GM12878 (cell line): Measurements from ENCODE around the gene GGT1. TPM values are rescaled to one million over a fixed set of nuclear protein-coding genes. Genes with fewer than 3 reads are reported as not detected.

Experiments
- BHLHE40 ChIP-seq, 2 experiments: fragments of 450-650 bp in 1 of 2; IDR thresholded peaks; 2 replicates each; pipeline ENCODE4 v1.6.1; 2011 to 2017; ENCODE audit warnings: low read depth in 2 of 2, borderline replicate concordance in 1 of 2, improper control_type of control experiment in 1 of 2, low read length in 1 of 2, mild to moderate bottlenecking in 1 of 2
- CHD4 ChIP-seq: fragments of 200-600 bp; sonication (generic); IDR thresholded peaks from 2 replicates; pipeline ENCODE4 v1.6.1; 2016; ENCODE audit warnings: mild to moderate bottlenecking
- GATAD2B ChIP-seq: fragments of 450-650 bp; conservative IDR thresholded peaks from 2 replicates; pipeline ENCODE4 v1.6.1; 2017; ENCODE audit warnings: low read depth, mild to moderate bottlenecking, moderate library complexity
- HDGF ChIP-seq: fragments of 450-650 bp; IDR thresholded peaks from 2 replicates; pipeline ENCODE4 v1.6.1; 2016; ENCODE audit warnings: antibody characterized with exemption
- HSF1 ChIP-seq: fragments of 150-350 bp; IDR thresholded peaks from 2 replicates; pipeline ENCODE4 v1.6.1; 2014; ENCODE audit warnings: mild to moderate bottlenecking, low read depth, low read length
- IKZF1 ChIP-seq: fragments of 450-650 bp; conservative IDR thresholded peaks from 2 replicates; pipeline ENCODE4 v1.6.1; 2017; ENCODE audit warnings: antibody characterized with exemption, mild to moderate bottlenecking
- JUNB ChIP-seq: IDR thresholded peaks from 2 replicates; pipeline ENCODE4 v1.6.1; 2016; ENCODE audit warnings: antibody characterized with exemption, mild to moderate bottlenecking
- KDM1A ChIP-seq: fragments of 200-600 bp; sonication (generic); IDR thresholded peaks from 2 replicates; pipeline ENCODE4 v1.6.1; 2016; ENCODE audit warnings: borderline replicate concordance
- MTA2 ChIP-seq: fragments of 450-650 bp; IDR thresholded peaks from 2 replicates; pipeline ENCODE4 v1.6.1; 2016; ENCODE audit warnings: low read depth, mild to moderate bottlenecking, moderate library complexity
- MTA3 ChIP-seq: IDR thresholded peaks from 2 replicates; pipeline ENCODE4 v1.6.1; 2012; ENCODE audit warnings: low read length, inconsistent platforms, borderline replicate concordance
- MXI1 ChIP-seq: fragments of 150-350 bp; IDR thresholded peaks from 2 replicates; pipeline ENCODE4 v1.6.1; 2011; ENCODE audit warnings: low read depth, mild to moderate bottlenecking, inconsistent platforms, low read length, improper control_type of control experiment
- RUNX3 ChIP-seq: IDR thresholded peaks from 2 replicates; pipeline ENCODE4 v1.6.1; 2012; ENCODE audit warnings: low read length, inconsistent platforms
- SIX5 ChIP-seq: IDR thresholded peaks from 2 replicates; pipeline ENCODE4 v1.6.1; 2011; ENCODE audit warnings: mild to moderate bottlenecking, low read depth, low read length, moderate library complexity; ENCODE audit not compliant: severe bottlenecking
- SMARCA5 ChIP-seq: fragments of 450-650 bp; IDR thresholded peaks from 2 replicates; pipeline ENCODE4 v1.6.1; 2017; ENCODE audit warnings: mild to moderate bottlenecking
- TAF1 ChIP-seq: IDR thresholded peaks from 2 replicates; pipeline ENCODE4 v1.6.1; 2011; ENCODE audit warnings: mild to moderate bottlenecking, low read depth, low read length, borderline replicate concordance
- YY1 ChIP-seq: IDR thresholded peaks from 2 replicates; pipeline ENCODE4 v1.6.1; 2011; ENCODE audit warnings: low read depth, mild to moderate bottlenecking, low read length
- ZNF217 ChIP-seq: fragments of 450-650 bp; IDR thresholded peaks from 2 replicates; pipeline ENCODE4 v1.6.1; 2017; ENCODE audit warnings: antibody characterized with exemption, mild to moderate bottlenecking
- ZSCAN29 ChIP-seq: fragments of 450-650 bp; IDR thresholded peaks from 2 replicates; pipeline ENCODE4 v1.6.1; 2017; ENCODE audit warnings: mild to moderate bottlenecking, moderate library complexity
- polyA plus RNA-seq, 11 experiments: library from polyadenylated mRNA; depleted of rRNA in 4 of 11; unstranded in 6 of 11; stranded (reverse) in 5 of 11; fragments of >200 nt; fragmentation: Nextera tagmentation in 4 of 11; fragmentation: Illumina TruSeq in 1 of 11; extraction: Ambion mirVana in 4 of 11; extraction: Trizol in 1 of 11; gene quantifications; 1 replicate in 1 of 11; 2 replicates in 10 of 11; pipeline versions ENCODE4 v1.2.1 to v1.2.3, GENCODE V29; 2011 to 2016; ENCODE audit warnings: inconsistent platforms in 2 of 11, missing spikeins in 2 of 11, low read depth in 1 of 11
- total RNA-seq, 4 experiments: library from RNA; depleted of rRNA in 3 of 4; stranded (reverse); fragments of >200 nt in 3 of 4; fragmentation: Illumina TruSeq in 1 of 4; extraction: Trizol in 1 of 4; gene quantifications; 2 replicates each; pipeline versions ENCODE4 v1.2.1 to v1.2.3, GENCODE V29; 2013 to 2021
- TF ChIP-seq, protein P1 (sequence below): fragments of 450-650 bp; IDR thresholded peaks from 2 replicates; pipeline ENCODE4 v1.6.1; 2017; ENCODE audit warnings: mild to moderate bottlenecking, moderate library complexity
- TF ChIP-seq, protein P2 (sequence below): IDR thresholded peaks from 2 replicates; pipeline ENCODE4 v1.6.1; 2012; ENCODE audit warnings: low read depth, low read length, improper control_type of control experiment
- TF ChIP-seq, protein P3 (sequence below): fragments of 150-350 bp; IDR thresholded peaks from 2 replicates; pipeline ENCODE4 v1.6.1; 2016; ENCODE audit warnings: low read depth, low read length

The GGT1 gene
- total and polyA plus RNA-seq, 10 of the 15 experiments (the other 5 are each of a cell fraction or from before 2014, with no cell fraction given): 0.47 to 26.6 (median 9.1) TPM

GRCh38 chr22:24592851-24593558 lies 10.0 kb upstream of the GGT1 start, which contains the start of gene LRRC75B (continued):
- TF ChIP-seq MTA2 (no peak), HSF1 (no peak), BHLHE40 (IDR thresholded peaks at IDR 0.05; ENCODE audit: borderline replicate concordance in 1 of 2, low read depth in 2 of 2, low read length in 1 of 2) (no peak), MTA3 (no peak), MXI1 (0 out of 2 replicates have a peak, but pooled peaks have one; percentile 23), IKZF1 (peak; percentile 53), HDGF (0 out of 2 replicates have a peak, but pooled peaks have one; percentile 25), CHD4 (no peak), ZSCAN29 (no peak), ZNF217 (0 out of 2 replicates have a peak, but pooled peaks have one; percentile 33), SMARCA5 (no peak), GATAD2B (0 out of 2 replicates have a peak, but pooled peaks have one; percentile 20), YY1 (0 out of 2 replicates have a peak, but pooled peaks have one; percentile 41), TAF1 (no peak), KDM1A (no peak), JUNB (no peak), RUNX3 (no peak), SIX5 (no peak)
- TF ChIP-seq, protein P1, sequence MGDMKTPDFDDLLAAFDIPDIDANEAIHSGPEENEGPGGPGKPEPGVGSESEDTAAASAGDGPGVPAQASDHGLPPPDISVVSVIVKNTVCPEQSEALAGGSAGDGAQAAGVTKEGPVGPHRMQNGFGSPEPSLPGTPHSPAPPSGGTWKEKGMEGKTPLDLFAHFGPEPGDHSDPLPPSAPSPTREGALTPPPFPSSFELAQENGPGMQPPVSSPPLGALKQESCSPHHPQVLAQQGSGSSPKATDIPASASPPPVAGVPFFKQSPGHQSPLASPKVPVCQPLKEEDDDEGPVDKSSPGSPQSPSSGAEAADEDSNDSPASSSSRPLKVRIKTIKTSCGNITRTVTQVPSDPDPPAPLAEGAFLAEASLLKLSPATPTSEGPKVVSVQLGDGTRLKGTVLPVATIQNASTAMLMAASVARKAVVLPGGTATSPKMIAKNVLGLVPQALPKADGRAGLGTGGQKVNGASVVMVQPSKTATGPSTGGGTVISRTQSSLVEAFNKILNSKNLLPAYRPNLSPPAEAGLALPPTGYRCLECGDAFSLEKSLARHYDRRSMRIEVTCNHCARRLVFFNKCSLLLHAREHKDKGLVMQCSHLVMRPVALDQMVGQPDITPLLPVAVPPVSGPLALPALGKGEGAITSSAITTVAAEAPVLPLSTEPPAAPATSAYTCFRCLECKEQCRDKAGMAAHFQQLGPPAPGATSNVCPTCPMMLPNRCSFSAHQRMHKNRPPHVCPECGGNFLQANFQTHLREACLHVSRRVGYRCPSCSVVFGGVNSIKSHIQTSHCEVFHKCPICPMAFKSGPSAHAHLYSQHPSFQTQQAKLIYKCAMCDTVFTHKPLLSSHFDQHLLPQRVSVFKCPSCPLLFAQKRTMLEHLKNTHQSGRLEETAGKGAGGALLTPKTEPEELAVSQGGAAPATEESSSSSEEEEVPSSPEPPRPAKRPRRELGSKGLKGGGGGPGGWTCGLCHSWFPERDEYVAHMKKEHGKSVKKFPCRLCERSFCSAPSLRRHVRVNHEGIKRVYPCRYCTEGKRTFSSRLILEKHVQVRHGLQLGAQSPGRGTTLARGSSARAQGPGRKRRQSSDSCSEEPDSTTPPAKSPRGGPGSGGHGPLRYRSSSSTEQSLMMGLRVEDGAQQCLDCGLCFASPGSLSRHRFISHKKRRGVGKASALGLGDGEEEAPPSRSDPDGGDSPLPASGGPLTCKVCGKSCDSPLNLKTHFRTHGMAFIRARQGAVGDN: peak; percentile 31; the same call in 1 of the 2 replicates
- TF ChIP-seq, protein P2, sequence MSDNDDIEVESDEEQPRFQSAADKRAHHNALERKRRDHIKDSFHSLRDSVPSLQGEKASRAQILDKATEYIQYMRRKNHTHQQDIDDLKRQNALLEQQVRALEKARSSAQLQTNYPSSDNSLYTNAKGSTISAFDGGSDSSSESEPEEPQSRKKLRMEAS: 0 out of 2 replicates have a peak, but pooled peaks have one; percentile 30
- TF ChIP-seq, protein P3, sequence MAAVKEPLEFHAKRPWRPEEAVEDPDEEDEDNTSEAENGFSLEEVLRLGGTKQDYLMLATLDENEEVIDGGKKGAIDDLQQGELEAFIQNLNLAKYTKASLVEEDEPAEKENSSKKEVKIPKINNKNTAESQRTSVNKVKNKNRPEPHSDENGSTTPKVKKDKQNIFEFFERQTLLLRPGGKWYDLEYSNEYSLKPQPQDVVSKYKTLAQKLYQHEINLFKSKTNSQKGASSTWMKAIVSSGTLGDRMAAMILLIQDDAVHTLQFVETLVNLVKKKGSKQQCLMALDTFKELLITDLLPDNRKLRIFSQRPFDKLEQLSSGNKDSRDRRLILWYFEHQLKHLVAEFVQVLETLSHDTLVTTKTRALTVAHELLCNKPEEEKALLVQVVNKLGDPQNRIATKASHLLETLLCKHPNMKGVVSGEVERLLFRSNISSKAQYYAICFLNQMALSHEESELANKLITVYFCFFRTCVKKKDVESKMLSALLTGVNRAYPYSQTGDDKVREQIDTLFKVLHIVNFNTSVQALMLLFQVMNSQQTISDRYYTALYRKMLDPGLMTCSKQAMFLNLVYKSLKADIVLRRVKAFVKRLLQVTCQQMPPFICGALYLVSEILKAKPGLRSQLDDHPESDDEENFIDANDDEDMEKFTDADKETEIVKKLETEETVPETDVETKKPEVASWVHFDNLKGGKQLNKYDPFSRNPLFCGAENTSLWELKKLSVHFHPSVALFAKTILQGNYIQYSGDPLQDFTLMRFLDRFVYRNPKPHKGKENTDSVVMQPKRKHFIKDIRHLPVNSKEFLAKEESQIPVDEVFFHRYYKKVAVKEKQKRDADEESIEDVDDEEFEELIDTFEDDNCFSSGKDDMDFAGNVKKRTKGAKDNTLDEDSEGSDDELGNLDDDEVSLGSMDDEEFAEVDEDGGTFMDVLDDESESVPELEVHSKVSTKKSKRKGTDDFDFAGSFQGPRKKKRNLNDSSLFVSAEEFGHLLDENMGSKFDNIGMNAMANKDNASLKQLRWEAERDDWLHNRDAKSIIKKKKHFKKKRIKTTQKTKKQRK: no peak
